OCI-LY7 (cell line): ENCODE results near the gene TRABD2B. TPM values are rescaled to one million over a fixed set of nuclear protein-coding genes. Genes with fewer than 3 reads are reported as not detected.

Experiments
- BruUV-seq: library from RNA; stranded (reverse); fragments of 400-500 nt; replicated peaks from 2 replicates; lab custom pipeline; 2021; lab: Mats Ljungman, UMichigan
- CTCF ChIA-PET: fragments of 300-600 bp; sonication (Branson Sonifier 250); formaldehyde crosslinking; loops from one replicate; lab custom pipeline; 2022; ENCODE audit warnings: antibody characterized with exemption; ENCODE audit not compliant: unreplicated experiment; lab: Charles Lee
- POLR2A ChIA-PET: fragments of 300-600 bp; sonication (Branson Sonifier 250); formaldehyde crosslinking; loops from one replicate; lab custom pipeline; 2022; ENCODE audit warnings: antibody characterized with exemption; lab: Charles Lee
- DNase-seq: peaks from one replicate; pipeline ENCODE4 v3.0.0-alpha.2; 2015; ENCODE audit warnings: low spot score
- H2AFZ ChIP-seq: fragments of 200-600 bp; sonication (generic), shearing (Covaris generic); 2 replicates; pipeline ENCODE4 v1.6.1; 2014; ENCODE audit warnings: mild to moderate bottlenecking, antibody characterized with exemption, low read length, moderate library complexity
- H3K27ac ChIP-seq: fragments of 200-600 bp; sonication (generic); 2 replicates; pipeline ENCODE4 v1.5.1; 2014; ENCODE audit warnings: mixed run types, low read depth, mild to moderate bottlenecking, moderate library complexity, low read length, inconsistent platforms; ENCODE audit not compliant: poor library complexity, severe bottlenecking
- H3K36me3 ChIP-seq: fragments of 200-600 bp; sonication (generic); 2 replicates; pipeline ENCODE4 v1.6.1; 2014; ENCODE audit warnings: mild to moderate bottlenecking, antibody characterized with exemption, low read length, moderate library complexity, mixed read lengths; ENCODE audit not compliant: insufficient read depth
- H3K4me1 ChIP-seq: fragments of 200-600 bp; sonication (generic); 2 replicates; pipeline ENCODE4 v1.5.1; 2014; ENCODE audit warnings: mild to moderate bottlenecking, low read length; ENCODE audit not compliant: insufficient read depth, poor library complexity, severe bottlenecking
- H3K4me2 ChIP-seq: fragments of 200-600 bp; sonication (generic); 2 replicates; pipeline ENCODE4 v1.6.1; 2014; ENCODE audit warnings: mild to moderate bottlenecking, low read length
- H3K4me3 ChIP-seq: fragments of 200-600 bp; sonication (generic); 2 replicates; pipeline ENCODE4 v1.5.1; 2014; ENCODE audit warnings: mild to moderate bottlenecking, low read depth, low read length; ENCODE audit not compliant: poor library complexity, severe bottlenecking
- H3K79me2 ChIP-seq: fragments of 200-600 bp; sonication (generic); 2 replicates; pipeline ENCODE4 v1.6.1; 2016; ENCODE audit warnings: low read depth, mild to moderate bottlenecking, low read length, moderate library complexity, mixed read lengths; ENCODE audit not compliant: insufficient read depth
- H3K9me2 ChIP-seq: fragments of 200-600 bp; sonication (generic); 2 replicates; pipeline ENCODE4 v1.6.1; 2016; ENCODE audit warnings: mild to moderate bottlenecking, low read length, mixed read lengths; ENCODE audit not compliant: insufficient read depth
- H3K9me3 ChIP-seq: fragments of 200-600 bp; sonication (generic); 2 replicates; pipeline ENCODE4 v1.6.1; 2014; ENCODE audit warnings: mild to moderate bottlenecking, mixed run types, low read length, mixed read lengths
- H4K20me1 ChIP-seq: fragments of 200-600 bp; sonication (generic); 2 replicates; pipeline ENCODE4 v1.6.1; 2014; ENCODE audit warnings: mild to moderate bottlenecking, antibody characterized with exemption, low read length, moderate library complexity, mixed read lengths; ENCODE audit not compliant: insufficient read depth
- CTCF ChIP-seq: fragments of 200-600 bp; sonication (generic); conservative IDR thresholded peaks from 2 replicates; pipeline ENCODE4 v1.5.1; 2014; ENCODE audit warnings: mild to moderate bottlenecking, antibody characterized with exemption, low read length, moderate library complexity, mixed read lengths
- EZH2phosphoT487 ChIP-seq: fragments of 200-600 bp; sonication (generic); IDR thresholded peaks from 2 replicates; pipeline ENCODE4 v1.6.1; 2018; ENCODE audit warnings: low read depth, borderline replicate concordance, mild to moderate bottlenecking, mixed run types, antibody characterized with exemption, low read length, moderate library complexity, mixed read lengths
- intact Hi-C: fragments of 100-400 bp; cut with micrococcal nuclease; formaldehyde crosslinking; loops from one replicate; pipeline ENCODE4 v1.10.0; 2022; ENCODE audit not compliant: unreplicated experiment
- total RNA-seq, 2 experiments: library from RNA; depleted of rRNA in 1 of 2; stranded (reverse); fragments of >200 nt in 1 of 2; shearing (Covaris generic) in 1 of 2; gene quantifications; 2 replicates each; pipeline ENCODE4 v1.2.3, GENCODE V29; 2014 to 2022

Gene TRABD2B
- total RNA-seq, 2 experiments from 2014 or later: not detected

DNA sequence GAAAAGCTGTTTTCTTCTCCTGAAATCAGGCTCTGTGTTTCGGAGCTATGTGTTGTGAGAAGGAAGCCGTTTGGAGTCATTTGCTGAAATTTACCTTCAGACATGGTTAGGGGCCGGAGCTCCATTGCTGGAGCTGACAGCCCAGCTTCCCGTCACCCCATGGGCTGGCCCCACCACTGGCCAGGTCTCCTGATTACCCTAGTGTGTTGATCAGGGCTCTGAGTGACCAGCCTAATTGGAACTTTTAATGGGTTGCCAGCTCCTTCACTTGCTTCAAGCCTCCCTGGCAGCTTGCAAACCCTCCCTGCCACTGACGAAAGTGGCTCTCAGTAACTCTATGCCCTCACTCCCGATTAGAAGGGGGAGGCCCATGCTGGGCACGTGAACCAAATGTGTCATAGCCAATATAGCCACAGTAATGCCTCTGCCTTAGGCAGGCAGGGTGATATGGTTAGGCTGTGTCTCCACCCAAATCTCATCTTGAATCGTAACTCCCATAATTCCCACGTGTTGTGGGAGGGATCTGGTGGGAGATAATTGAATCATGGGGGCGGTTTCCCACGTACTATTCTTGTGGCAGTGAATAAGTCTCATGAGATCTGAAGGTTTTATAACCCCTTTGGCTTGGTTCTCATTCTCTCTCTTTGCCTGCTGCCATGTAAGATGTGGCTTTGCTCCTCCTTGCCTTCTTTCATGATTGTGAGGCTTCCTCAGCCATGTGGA is 224.1 kb downstream of the TRABD2B start:
- ChIA-PET POLR2A (no interaction called here), CTCF (no interaction called here)
- BruUV-seq: no TSS peak
- no peak overlapping the region for H3K4me2 ChIP-seq
- no peaks in the 10 kb centered on the region for H3K4me1 ChIP-seq
- H3K27ac ChIP-seq: no peak overlapping the region
- no peaks in the 10 kb centered on the region for H3K36me3 ChIP-seq
- no peaks in the 10 kb centered on the region for H3K79me2 ChIP-seq
- no peak overlapping the region for H3K4me3 ChIP-seq
- no peaks in the 10 kb centered on the region for H3K9me3 ChIP-seq
- no peaks in the 10 kb centered on the region for H4K20me1 ChIP-seq
- no peak for DNase-seq
- intact Hi-C loops: no loop called here
- no peak for TF ChIP-seq CTCF
- TF ChIP-seq EZH2phosphoT487: no peak
- no peak overlapping the region for H2AFZ ChIP-seq
- H3K9me2 ChIP-seq: no peaks in the 10 kb centered on the region

GRCh38 chr1:47772281-47772680 is 224.9 kb downstream of the TRABD2B start:
- Histone ChIP-seq H3K36me3 (no peaks in the 10 kb centered on the region), H4K20me1 (no peaks in the 10 kb centered on the region), H3K9me2 (no peaks in the 10 kb centered on the region), H3K27ac (no peak overlapping the region), H3K79me2 (no peaks in the 10 kb centered on the region), H3K4me1 (no peaks in the 10 kb centered on the region), H2AFZ (no peak overlapping the region), H3K4me2 (no peak overlapping the region), H3K4me3 (no peak overlapping the region), H3K9me3 (no peaks in the 10 kb centered on the region)
- ChIA-PET POLR2A (interaction anchor here (0.5 kb wide), 1 partner anchor 466 kb away, joined by 3 read pairs; no protein-coding TSS in a partner anchor), CTCF (no interaction called here)
- BruUV-seq: no TSS peak
- no peak for TF ChIP-seq CTCF
- TF ChIP-seq EZH2phosphoT487: no peak
- DNase-seq: no peak
- intact Hi-C loops: no loop called here

GRCh38 chr1:47771751-47772150 is 225.4 kb downstream of the TRABD2B start:
- DNase-seq: no peak
- CTCF ChIA-PET: no interaction called here

More at GRCh38 chr1:47771751-47772150, 225.4 kb downstream of the TRABD2B start:
- no TSS peak for BruUV-seq
- TF ChIP-seq EZH2phosphoT487: no peak
- TF ChIP-seq CTCF: no peak
- H3K79me2 ChIP-seq: no peaks in the 10 kb centered on the region
- no peaks in the 10 kb centered on the region for H3K9me3 ChIP-seq
- no peak overlapping the region for H3K4me3 ChIP-seq
- no peak overlapping the region for H2AFZ ChIP-seq
- no peaks in the 10 kb centered on the region for H3K36me3 ChIP-seq
- POLR2A ChIA-PET: no interaction called here
- H3K9me2 ChIP-seq: no peaks in the 10 kb centered on the region
- no peaks in the 10 kb centered on the region for H4K20me1 ChIP-seq
- no peak overlapping the region for H3K4me2 ChIP-seq
- no peaks in the 10 kb centered on the region for H3K4me1 ChIP-seq
- no peak overlapping the region for H3K27ac ChIP-seq
- intact Hi-C loops: no loop called here
